WERI-Rb-1 (cell line): Measurements from ENCODE around the gene CAMTA1.
A peak's percentile ranks its signal among the peaks of the same experiment; 100 is the strongest.

Experiments
- DNase-seq: peaks from one replicate; pipeline ENCODE4 v3.0.0-alpha.2; 2020
- H3K27ac ChIP-seq: fragments of 250-450 bp; sonication (Bioruptor Pico); 2 replicates; pipeline ENCODE4 v1.5.1; 2020; ENCODE audit warnings: mild to moderate bottlenecking, moderate library complexity
- H3K27me3 ChIP-seq: fragments of 250-450 bp; sonication (Bioruptor Pico); 2 replicates; pipeline ENCODE4 v1.5.1; 2021; ENCODE audit warnings: mild to moderate bottlenecking, low read depth, moderate library complexity; ENCODE audit not compliant: insufficient read depth, severe bottlenecking
- H3K36me3 ChIP-seq: fragments of 250-450 bp; sonication (Bioruptor Pico); 2 replicates; pipeline ENCODE4 v1.5.1; 2020; ENCODE audit warnings: mild to moderate bottlenecking, moderate library complexity
- H3K4me3 ChIP-seq: 2 replicates; pipeline ENCODE4 v1.5.1; 2011; ENCODE audit warnings: low read depth, mild to moderate bottlenecking, control low read depth, low read length
- H3K9me3 ChIP-seq: fragments of 250-450 bp; sonication (Bioruptor Pico); 2 replicates; pipeline ENCODE4 v1.5.1; 2021; ENCODE audit warnings: mild to moderate bottlenecking, moderate library complexity; ENCODE audit not compliant: severe bottlenecking
- TF ChIP-seq, protein P1 (sequence below): IDR thresholded peaks from 2 replicates; pipeline ENCODE4 v1.5.1; 2011; ENCODE audit warnings: low read depth, mild to moderate bottlenecking, control low read depth, inconsistent platforms, low read length

The CAMTA1 gene

GRCh38 chr1:7528386-7529198 is 743.3 kb downstream of the CAMTA1 start:
- no peak overlapping the region for H3K27ac ChIP-seq
- H3K9me3 ChIP-seq: peaks cover 2% of the 10 kb centered on the region
- H3K4me3 ChIP-seq: no peak overlapping the region
- TF ChIP-seq, protein P1, sequence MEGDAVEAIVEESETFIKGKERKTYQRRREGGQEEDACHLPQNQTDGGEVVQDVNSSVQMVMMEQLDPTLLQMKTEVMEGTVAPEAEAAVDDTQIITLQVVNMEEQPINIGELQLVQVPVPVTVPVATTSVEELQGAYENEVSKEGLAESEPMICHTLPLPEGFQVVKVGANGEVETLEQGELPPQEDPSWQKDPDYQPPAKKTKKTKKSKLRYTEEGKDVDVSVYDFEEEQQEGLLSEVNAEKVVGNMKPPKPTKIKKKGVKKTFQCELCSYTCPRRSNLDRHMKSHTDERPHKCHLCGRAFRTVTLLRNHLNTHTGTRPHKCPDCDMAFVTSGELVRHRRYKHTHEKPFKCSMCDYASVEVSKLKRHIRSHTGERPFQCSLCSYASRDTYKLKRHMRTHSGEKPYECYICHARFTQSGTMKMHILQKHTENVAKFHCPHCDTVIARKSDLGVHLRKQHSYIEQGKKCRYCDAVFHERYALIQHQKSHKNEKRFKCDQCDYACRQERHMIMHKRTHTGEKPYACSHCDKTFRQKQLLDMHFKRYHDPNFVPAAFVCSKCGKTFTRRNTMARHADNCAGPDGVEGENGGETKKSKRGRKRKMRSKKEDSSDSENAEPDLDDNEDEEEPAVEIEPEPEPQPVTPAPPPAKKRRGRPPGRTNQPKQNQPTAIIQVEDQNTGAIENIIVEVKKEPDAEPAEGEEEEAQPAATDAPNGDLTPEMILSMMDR: no peak
- DNase-seq: no peak
- no peaks in the 10 kb centered on the region for H3K27me3 ChIP-seq
- H3K36me3 ChIP-seq: no peaks in the 10 kb centered on the region

DNA sequence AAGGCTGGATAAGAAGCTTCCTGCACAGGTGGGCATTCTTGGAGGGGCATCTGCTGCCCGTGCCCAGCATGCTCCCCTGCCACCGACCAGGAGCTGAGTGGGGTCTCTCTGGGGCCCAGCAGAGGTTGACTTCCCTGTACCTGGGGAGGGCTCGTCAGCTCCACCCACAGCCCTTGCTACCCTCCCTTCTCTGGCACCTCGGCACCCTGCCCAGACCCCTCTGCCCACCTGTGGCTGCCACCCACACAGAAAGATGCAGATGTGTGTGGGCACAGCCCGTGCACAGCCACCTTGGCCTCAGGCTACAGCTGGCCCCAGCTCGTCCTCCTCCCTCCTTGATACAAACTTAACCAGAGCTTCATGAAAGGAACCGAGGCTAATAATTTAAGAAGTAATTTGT is 744.7 kb downstream of the CAMTA1 start:
- no peak for DNase-seq
- peaks cover 2% of the 10 kb centered on the region for H3K9me3 ChIP-seq
- TF ChIP-seq, protein P1: no peak

GRCh38 chr1:7531562-7532340 is 746.5 kb downstream of the CAMTA1 start:
- TF ChIP-seq, protein P1: no peak
- Histone ChIP-seq H3K36me3 (no peaks in the 10 kb centered on the region), H3K27me3 (no peaks in the 10 kb centered on the region), H3K9me3 (peaks cover 2% of the 10 kb centered on the region), H3K27ac (no peak overlapping the region), H3K4me3 (no peak overlapping the region)
- no peak for DNase-seq

More for the DNA sequence above, 744.7 kb downstream of the CAMTA1 start:
- Histone ChIP-seq H3K27ac (no peak overlapping the region), H3K27me3 (no peaks in the 10 kb centered on the region), H3K36me3 (no peaks in the 10 kb centered on the region), H3K4me3 (no peak overlapping the region)

DNA sequence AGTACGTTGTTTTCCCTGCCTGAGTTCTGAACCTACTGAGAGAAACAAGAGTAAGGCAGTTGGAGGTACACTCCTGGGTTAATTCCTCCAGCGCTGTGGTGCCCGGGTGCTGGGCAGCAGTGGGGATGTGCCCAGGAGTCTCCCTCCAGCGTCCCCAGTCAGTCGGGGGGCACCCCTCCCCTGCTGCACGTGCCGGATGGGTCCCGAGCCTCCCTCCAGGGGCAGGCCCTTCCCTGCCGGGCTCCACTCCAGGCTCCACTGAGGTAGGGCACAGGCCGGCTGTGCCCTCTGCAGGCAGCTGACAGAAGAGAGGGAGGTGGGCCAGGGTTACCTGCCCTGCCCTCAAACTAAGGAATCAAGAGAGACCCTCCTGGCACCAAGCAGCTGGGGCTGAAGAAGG is 747.8 kb downstream of the CAMTA1 start:
- H3K9me3 ChIP-seq: no peaks in the 10 kb centered on the region
- no peaks in the 10 kb centered on the region for H3K27me3 ChIP-seq
- no peak overlapping the region for H3K27ac ChIP-seq
- H3K4me3 ChIP-seq: no peak overlapping the region
- no peaks in the 10 kb centered on the region for H3K36me3 ChIP-seq
- TF ChIP-seq, protein P1: 0 out of 2 replicates have a peak, but pooled peaks have one; percentile 9
- DNase-seq: no peak

DNA sequence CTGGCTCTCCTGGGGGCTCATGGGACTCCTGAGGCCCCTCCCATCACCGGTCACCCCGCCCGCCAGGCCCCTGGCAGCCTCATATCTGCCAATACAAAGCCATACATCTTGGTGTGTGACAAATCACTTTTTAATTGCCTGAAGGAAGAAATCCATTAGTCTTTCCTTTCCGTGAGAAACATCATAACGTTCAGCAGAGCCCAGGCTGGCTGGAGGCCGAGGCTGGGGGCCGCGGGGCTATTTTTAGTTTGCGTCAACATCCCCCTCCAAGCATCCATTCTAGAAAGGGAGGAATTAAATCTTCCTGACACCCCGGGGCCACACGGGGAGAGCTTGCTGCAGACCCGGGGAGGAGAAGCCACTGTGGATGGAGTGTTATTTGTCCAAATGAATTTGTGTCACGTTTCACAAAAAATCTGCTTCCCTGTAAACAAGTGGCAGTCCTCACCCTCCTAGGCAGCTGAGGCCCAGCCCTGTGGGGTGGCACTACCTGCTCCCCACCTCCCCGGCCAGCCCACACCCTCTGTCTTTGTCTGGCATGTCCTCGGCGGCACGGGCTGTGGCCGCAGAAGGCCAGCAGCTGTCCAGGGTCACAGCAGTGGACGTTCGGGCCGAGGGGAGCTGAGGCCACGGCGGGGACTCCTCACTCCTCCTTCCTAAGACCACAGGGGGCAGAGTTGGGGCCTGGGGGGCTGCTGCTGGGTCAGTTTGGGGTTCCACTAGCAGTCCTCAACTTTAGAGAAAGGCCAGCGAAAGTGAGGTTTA is 749.0 kb downstream of the CAMTA1 start:
- DNase-seq: no peak
- Histone ChIP-seq H3K4me3 (no peak overlapping the region), H3K27me3 (no peaks in the 10 kb centered on the region), H3K9me3 (no peaks in the 10 kb centered on the region), H3K27ac (no peak overlapping the region), H3K36me3 (no peaks in the 10 kb centered on the region)
- TF ChIP-seq, protein P1: no peak
